A673 (cell line): ENCODE results near the gene DNAI2.

Experiments used
- CTCF ChIP-seq: fragments of 300-800, 200-600 bp; sonication (generic); conservative IDR thresholded peaks from 2 replicates; pipeline ENCODE4 v1.5.1; 2017; ENCODE audit warnings: low read depth, mild to moderate bottlenecking, antibody characterized with exemption, low read length, moderate library complexity, mixed read lengths
- EZH2 ChIP-seq: fragments of 200-600 bp; sonication (generic); IDR thresholded peaks from 2 replicates; pipeline ENCODE4 v1.6.1; 2017; ENCODE audit warnings: borderline replicate concordance, low read depth, mild to moderate bottlenecking, mixed read lengths, antibody characterized with exemption, low read length; ENCODE audit not compliant: poor library complexity, severe bottlenecking

DNA sequence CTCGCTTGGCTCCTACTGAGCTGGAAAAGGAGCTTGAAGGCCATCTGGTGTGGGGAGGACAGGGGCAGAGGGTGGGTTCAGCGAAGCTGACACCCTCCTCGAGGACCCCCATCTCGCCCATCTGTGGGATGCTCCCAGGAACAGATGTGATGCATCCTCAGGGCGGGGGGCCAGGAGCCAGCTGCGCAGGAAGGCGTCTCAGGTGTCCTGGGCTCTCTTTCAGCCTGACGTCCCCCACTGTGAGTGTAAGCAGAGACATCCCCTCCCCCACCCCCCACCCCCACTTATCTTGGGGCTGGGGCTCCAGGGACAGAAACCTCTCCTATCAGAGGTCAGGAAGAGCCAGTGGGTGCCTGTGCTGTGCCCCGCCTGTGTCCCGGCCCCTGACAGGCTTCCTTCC, 68.2 kb downstream of the DNAI2 start:
- TF ChIP-seq CTCF (no peak), EZH2 (no peak)
